K562 (cell line): ENCODE results near the gene NKG7. TPM values are rescaled to one million over a fixed set of nuclear protein-coding genes. Genes with fewer than 3 reads are reported as not detected.

Experiments used
- CCNT2 ChIP-seq: IDR thresholded peaks from 2 replicates; pipeline ENCODE4 v1.6.1; 2011; ENCODE audit warnings: borderline replicate concordance, low read depth, mild to moderate bottlenecking, moderate library complexity, mixed read lengths, low read length; ENCODE audit not compliant: insufficient read length; ENCODE audit errors: extremely low read depth
- CREB3L1 ChIP-seq: fragments of 450-650 bp; IDR thresholded peaks from 2 replicates; pipeline ENCODE4 v1.6.1; 2014; ENCODE audit warnings: low read depth, mild to moderate bottlenecking, moderate library complexity, borderline replicate concordance
- CTBP1 ChIP-seq: fragments of 450-650 bp; IDR thresholded peaks from 2 replicates; pipeline ENCODE4 v1.6.1; 2016; ENCODE audit warnings: borderline replicate concordance
- ELK1 ChIP-seq: sonication (generic); formaldehyde crosslinking; IDR thresholded peaks from 2 replicates; pipeline ENCODE4 v1.8.1; 2022; ENCODE audit warnings: missing genetic modification reagents
- KLF1 ChIP-seq: fragments of 450-650 bp; IDR thresholded peaks from 2 replicates; pipeline ENCODE4 v1.6.1; 2016; ENCODE audit warnings: missing genetic modification characterization, missing compliant biosample characterization
- NFE2 ChIP-seq: IDR thresholded peaks from 2 replicates; pipeline ENCODE4 v1.6.1; 2014; ENCODE audit warnings: antibody characterized with exemption, low read depth
- NFRKB ChIP-seq: fragments of 450-650 bp; IDR thresholded peaks from 2 replicates; pipeline ENCODE4 v1.6.1; 2016; ENCODE audit warnings: low read depth
- NKRF ChIP-seq: fragments of 450-650 bp; IDR thresholded peaks from 2 replicates; pipeline ENCODE4 v1.6.1; 2016; ENCODE audit warnings: borderline replicate concordance
- NR2C2 ChIP-seq, 2 experiments: fragments of 200-800 bp in 1 of 2; sonication (Bioruptor generic) in 1 of 2; sonication (generic) in 1 of 2; formaldehyde crosslinking in 1 of 2; IDR thresholded peaks; 2 replicates each; pipeline versions ENCODE4 v1.6.1 to v1.8.0; 2016 to 2022; ENCODE audit warnings: mild to moderate bottlenecking in 1 of 2, missing compliant biosample characterization in 1 of 2, missing genetic modification characterization in 1 of 2, missing genetic modification reagents in 1 of 2
- POLR2G ChIP-seq: fragments of 200-400 bp; formaldehyde crosslinking; IDR thresholded peaks from 2 replicates; pipeline ENCODE4 v1.6.1; 2017; ENCODE audit warnings: low read depth, mild to moderate bottlenecking, antibody characterized with exemption, low read length, moderate library complexity
- RB1 ChIP-seq: fragments of 450-650 bp; IDR thresholded peaks from 2 replicates; pipeline ENCODE4 v1.6.1; 2017; ENCODE audit warnings: low read depth, mild to moderate bottlenecking
- SIN3B ChIP-seq: fragments of 450-650 bp; IDR thresholded peaks from 2 replicates; pipeline ENCODE4 v1.6.1; 2017; ENCODE audit warnings: low read depth, mild to moderate bottlenecking, moderate library complexity
- STAT6 ChIP-seq: sonication (generic); formaldehyde crosslinking; IDR thresholded peaks from 2 replicates; pipeline ENCODE4 v1.8.1; 2023; ENCODE audit warnings: mild to moderate bottlenecking, missing genetic modification reagents
- TRIM24 ChIP-seq, 2 experiments: fragments of 450-650 bp; IDR thresholded peaks; 2 replicates each; pipeline ENCODE4 v1.6.1; 2016
- ZFP91 ChIP-seq: sonication (generic); formaldehyde crosslinking; IDR thresholded peaks from 2 replicates; pipeline ENCODE4 v1.8.0; 2022; ENCODE audit warnings: mild to moderate bottlenecking, missing genetic modification reagents
- ZFX ChIP-seq: sonication (generic); formaldehyde crosslinking; IDR thresholded peaks from 2 replicates; pipeline ENCODE4 v1.8.0; 2022; ENCODE audit warnings: mild to moderate bottlenecking, missing genetic modification reagents, moderate library complexity
- ZNF134 ChIP-seq: fragments of 250-450 bp; sonication (Bioruptor Pico); conservative IDR thresholded peaks from 2 replicates; pipeline ENCODE4 v1.4.0; 2020
- polyA plus RNA-seq, 8 experiments: library from polyadenylated mRNA; depleted of rRNA in 4 of 8; stranded (reverse) in 5 of 8; unstranded in 3 of 8; fragments of >200 nt; fragmentation: Nextera tagmentation in 2 of 8; fragmentation: Illumina TruSeq in 1 of 8; extraction: Ambion mirVana in 2 of 8; extraction: Trizol in 1 of 8; gene quantifications; 2 replicates each; pipeline versions ENCODE4 v1.2.1 to v1.2.3, GENCODE V29; 2011 to 2014; ENCODE audit warnings: inconsistent platforms in 1 of 8, missing spikeins in 1 of 8
- total RNA-seq, 7 experiments: library from RNA; depleted of rRNA in 6 of 7; stranded (reverse); fragments of >200 nt in 6 of 7; fragmentation: Illumina TruSeq in 2 of 7; extraction: Trizol in 2 of 7; gene quantifications; 2 replicates each; pipeline versions ENCODE4 v1.2.1 to v1.2.3, GENCODE V29; 2011 to 2021; ENCODE audit warnings: low replicate concordance in 1 of 7

NKG7 gene
- total and polyA plus RNA-seq, 9 of the 15 experiments (the other 6 are each of a cell fraction or from before 2014, with no cell fraction given), result 0.30 to 0.70 (median 0.51) TPM; not detected in 2

- TF ChIP-seq ZFP91 (CRISPR knock-in tag) (no peak), CREB3L1 (peak; percentile 82; the same call in 1 of the 2 replicates), ZNF134 (CRISPR knock-in tag) (no peak), KLF1 (tag) (peak; percentile 37; the same call in 1 of the 2 replicates), NKRF (peak; percentile 54; the same call in 1 of the 2 replicates), SIN3B (peak; percentile 81), CCNT2 (peak; percentile 84), TRIM24 (IDR thresholded peaks at IDR 0.05) (no peak), NFRKB (peak; percentile 52; the same call in 1 of the 2 replicates), ZFX (CRISPR knock-in tag) (peak; percentile 66), CTBP1 (peak; percentile 86), RB1 (peak; percentile 97), POLR2G (peak; percentile 94), NFE2 (no peak), ELK1 (CRISPR knock-in tag) (no peak), STAT6 (CRISPR knock-in tag) (no peak), NR2C2 (CRISPR knock-in tag; IDR thresholded peaks at IDR 0.05) (peak; percentile 83), NR2C2 (tag; IDR thresholded peaks at IDR 0.05) (peak; percentile 88)
Observed at GRCh38 chr19:51339687-51340656, 32.5 kb downstream of the NKG7 start (continued).
